GM19324 (cell line): ENCODE results near the gene ACY1.

Experiments used
- ATAC-seq: cut with Tn5 transposase; IDR thresholded peaks from one replicate; pipeline ENCODE4 v1.9.1; 2021; ENCODE audit warnings: mild to moderate bottlenecking, moderate library complexity; ENCODE audit not compliant: unreplicated experiment, low FRiP score

Gene ACY1

DNA sequence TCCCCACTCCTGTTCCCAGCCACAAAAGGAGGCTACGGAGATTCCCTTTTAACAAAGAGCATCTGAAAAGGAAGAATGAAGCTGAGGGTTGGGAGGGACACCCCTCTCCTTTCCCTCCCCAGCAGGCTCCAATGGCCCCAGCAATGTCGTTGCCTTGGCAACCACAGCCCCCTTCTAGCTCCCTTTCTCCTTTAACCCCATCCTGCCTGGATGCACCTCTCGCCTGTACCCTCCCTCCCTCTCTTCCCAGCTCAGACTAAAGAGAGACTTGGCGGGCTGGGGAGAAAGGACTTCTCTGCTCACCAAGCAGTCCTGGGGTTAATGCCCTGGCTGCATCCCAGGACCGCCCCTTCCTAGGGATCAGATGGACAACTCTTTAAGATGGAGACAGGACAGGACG, 19.4 kb downstream of the ACY1 start:
- ATAC-seq = no peak

DNA sequence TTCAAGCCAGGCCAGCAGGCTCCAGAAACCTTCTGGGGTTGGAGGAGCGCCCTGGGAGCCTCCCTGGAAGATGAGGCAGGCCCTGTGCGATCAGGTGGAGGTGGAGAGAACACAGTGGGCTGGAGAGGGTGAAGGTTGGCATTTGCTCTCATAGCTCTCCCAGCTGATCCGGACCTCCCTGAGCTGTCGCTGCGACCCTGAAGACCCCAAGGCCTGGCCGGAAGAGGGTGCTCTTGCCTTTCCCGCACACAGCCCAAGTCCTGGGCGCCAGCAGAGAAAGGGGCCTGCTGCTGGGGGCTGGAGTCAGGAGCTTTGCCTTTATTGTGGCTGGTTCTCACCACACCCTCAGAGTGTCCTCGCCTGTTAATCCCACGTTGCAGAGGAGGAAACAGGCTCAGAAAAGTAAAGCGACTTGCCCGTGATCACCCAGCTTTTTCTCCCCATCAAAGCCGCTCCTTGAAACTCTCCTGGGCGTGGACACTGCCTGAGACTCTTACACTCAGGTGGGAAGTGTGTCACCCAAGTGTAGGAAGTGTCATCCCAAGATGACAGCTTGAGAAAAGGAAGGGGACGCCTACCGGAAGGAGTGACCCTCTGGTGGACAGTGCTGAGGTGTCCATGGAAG, 20.9 kb downstream of the ACY1 start:
- ATAC-seq = no peak

DNA sequence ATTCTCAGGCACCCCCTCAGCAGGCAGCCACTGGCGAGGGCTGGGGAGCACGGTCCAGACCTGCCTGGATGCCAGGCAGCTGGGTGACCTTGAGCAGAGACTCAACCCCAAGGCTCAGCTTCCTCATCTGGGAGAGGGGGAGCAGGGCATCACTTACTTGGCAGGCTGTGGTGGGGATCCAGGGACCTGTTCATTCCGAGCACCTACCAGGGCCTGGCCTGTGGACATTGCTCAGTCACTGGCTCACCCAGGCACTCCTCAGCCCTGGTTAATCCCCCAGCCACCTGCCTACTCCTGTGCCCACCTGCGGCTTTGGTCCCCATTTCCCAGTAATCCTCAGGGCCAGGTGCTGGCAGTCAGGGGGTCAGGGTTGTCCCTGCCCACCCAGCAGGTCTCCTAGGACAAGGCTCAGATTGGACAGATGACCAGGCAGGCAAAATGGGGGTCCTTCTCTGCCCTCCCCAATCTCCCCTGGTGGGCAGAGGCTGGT, 21.6 kb downstream of the ACY1 start:
- ATAC-seq = no peak

DNA sequence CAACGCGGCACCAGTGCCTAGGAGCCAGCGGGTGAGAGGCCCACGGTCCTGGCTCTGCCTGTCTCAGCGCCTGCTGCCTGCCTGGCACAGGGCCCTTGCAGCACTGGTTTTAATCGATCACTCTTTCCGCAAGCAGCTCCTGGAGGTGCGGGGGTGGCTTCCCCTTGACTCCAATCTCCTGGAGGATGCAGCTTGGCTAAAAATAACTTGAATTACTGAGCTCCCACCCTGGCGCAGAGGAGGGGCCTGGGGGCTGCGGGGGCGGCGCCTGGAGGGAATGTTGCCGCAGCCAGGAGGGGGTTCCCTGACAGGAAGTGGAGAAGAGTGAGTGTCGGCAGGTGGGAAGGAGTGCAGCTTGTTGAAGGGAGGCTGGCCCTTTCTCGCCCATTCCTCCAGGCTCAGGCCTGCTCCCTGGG, 22.2 kb downstream of the ACY1 start:
- ATAC-seq = no peak

GRCh38 chr3:52006017-52006819, 22.9 kb downstream of the ACY1 start:
- ATAC-seq = no peak

GRCh38 chr3:52006820-52007133, 23.4 kb downstream of the ACY1 start:
- ATAC-seq = no peak

GRCh38 chr3:52007291-52007690, 24.0 kb downstream of the ACY1 start:
- ATAC-seq = no peak

DNA sequence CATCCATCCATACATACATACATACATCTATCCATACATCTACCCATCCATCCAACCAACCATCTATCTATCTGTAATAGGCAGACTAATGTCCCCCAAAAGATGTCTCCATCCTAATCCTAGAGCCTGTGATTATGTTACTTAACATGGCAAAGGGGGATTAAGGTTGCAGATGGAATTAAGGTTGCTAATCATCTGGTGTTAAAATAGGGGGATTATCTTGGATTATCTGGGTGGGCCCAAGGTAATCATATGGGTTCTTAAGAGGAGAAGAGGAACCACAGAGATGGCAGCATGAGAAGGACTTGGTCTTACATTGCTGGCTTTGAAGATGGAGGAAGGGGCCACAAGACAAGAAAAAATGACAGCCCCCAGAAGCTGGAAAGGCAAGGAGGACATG, 27.1 kb downstream of the ACY1 start:
- no peak for ATAC-seq

GRCh38 chr3:52012699-52013098, 29.4 kb downstream of the ACY1 start:
- ATAC-seq = no peak

GRCh38 chr3:52013802-52014598, 30.7 kb downstream of the ACY1 start:
- no peak for ATAC-seq

GRCh38 chr3:52014613-52015012, 31.3 kb downstream of the ACY1 start:
- ATAC-seq = no peak

DNA sequence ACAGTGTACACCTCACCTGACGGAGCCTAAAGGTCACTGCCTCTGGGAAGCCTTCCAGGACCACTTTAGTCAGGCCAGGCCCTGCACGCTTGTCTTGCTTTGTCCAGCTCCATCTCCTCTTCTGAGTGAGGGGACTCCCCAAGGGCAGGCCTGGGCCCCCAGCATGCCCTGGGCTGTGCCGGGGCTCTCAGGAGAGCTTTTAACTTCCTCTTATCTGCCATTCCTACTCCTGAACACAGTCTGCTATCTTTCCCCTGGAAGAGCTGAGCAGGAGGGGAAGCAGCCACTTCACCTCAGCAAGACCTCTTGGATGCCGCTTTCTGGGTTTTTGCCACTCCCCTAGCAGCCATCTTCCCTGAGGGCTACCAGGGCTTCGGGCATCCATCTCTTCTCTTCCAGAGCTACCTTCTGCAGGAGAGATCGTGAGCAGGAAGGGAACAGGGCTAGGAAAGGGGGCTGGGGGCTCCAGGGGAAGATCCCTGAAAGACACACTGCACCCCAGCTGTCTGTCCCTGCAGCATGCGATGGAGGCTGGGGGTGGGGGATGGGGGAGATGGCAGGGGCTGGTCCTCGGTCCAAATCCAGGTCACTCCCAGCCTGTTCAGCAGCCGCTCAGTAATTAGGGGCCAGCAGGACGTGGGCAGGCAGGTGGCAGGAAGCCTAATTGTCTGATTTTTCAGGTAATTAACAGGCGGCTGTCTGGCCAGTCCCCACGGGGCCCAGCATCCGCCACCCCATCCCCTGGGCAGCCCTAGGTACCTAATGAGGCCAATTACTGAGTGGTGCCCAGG, 32.3 kb downstream of the ACY1 start:
- no peak for ATAC-seq

- no peak for ATAC-seq
Observed at GRCh38 chr3:52017586-52017985, 34.3 kb downstream of the ACY1 start.

GRCh38 chr3:52018319-52019000, 35.1 kb downstream of the ACY1 start:
- ATAC-seq = no peak

DNA sequence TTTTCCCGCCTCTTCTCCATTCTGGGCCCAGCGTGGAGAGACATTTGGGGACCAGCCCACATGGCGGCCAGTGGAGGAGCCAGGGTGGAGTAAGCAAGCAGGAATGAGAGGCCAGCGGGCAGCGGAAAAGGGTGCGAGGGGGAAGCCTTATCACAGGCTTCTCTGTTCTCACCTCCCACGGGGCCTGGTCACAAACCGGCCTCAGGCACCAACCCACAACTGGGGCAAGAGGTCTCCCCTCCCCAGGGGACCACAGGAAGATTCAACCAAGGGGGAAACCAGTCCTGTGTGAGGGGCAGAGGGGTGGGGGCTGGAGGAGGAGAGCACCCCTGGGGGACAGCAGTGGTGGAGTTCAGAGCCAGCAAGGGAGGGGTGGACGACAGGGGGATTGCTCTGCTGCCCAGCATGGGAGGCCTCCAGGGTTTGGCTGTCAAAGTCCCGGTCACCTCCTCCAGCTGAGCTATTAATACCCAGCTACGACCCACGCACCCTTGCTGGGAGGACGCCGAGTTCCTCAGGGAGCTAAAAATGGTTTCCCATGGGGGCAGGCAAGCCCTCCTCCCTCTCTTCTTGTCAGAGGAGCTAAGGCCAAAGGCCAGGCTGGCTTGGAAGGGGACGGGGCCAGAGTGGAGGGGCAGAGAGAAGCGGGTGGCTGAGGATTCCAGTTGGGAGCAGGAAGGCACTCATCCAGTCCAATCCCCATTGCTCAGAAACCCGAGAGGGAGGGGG, 36.2 kb downstream of the ACY1 start:
- ATAC-seq = no peak

DNA sequence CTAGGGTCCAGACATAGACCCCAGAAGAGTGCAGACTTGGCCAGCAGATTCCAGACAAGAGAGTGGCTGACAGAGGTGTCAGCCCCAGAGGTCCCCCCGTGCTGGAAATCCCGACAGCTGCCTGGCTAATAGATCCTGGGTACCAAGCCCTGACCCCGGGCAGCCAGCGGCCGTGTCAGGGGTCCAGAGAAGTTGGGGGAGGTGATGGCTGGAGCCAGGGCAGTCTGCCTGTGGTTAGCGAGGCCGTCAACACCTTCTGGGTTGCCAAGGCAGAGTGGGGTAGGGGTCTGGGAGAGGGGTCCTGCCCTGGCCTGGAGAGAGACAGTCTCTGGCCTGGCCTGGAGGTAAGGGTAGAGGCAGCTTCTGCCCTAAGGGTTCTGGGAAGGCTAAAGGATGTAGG, 37.5 kb downstream of the ACY1 start:
- no peak for ATAC-seq

DNA sequence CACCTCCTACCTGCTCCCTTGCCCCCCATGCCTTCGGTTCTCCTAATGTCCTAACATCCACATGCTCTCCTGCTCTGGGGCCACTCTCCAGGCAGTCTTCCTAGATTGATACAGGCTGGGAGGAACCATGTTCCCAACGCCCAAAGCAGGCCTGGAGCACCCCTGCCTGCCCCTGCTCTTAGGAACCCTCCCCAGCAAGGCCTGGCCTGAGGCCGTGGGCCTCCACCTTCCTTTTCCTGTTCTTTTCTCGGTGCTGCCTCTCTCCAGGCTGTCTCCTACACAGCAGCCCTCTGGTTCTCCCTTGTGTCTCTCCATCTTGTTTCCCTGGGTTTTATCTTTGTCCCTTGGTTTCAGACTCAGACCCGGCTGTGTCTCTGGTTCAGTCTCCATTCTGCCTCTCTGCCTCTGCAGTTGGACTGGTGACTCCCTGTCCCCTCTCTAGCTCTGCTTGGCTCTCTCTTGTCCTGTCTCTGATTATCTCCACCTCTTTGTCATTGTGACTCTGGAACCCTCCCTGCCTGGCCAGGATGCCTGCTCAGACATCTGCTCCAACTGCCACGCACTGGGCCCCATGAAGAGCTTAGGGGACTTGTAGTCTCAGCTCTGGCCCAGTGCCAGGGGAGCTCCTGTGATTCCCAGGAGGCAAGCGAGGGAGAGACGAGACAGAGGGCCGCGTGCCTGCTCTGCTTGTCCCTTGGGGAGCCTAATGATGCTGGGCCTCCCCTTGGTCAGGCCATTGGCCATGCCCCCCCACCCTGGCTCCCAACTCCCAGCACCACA, 38.3 kb downstream of the ACY1 start:
- ATAC-seq = no peak

DNA sequence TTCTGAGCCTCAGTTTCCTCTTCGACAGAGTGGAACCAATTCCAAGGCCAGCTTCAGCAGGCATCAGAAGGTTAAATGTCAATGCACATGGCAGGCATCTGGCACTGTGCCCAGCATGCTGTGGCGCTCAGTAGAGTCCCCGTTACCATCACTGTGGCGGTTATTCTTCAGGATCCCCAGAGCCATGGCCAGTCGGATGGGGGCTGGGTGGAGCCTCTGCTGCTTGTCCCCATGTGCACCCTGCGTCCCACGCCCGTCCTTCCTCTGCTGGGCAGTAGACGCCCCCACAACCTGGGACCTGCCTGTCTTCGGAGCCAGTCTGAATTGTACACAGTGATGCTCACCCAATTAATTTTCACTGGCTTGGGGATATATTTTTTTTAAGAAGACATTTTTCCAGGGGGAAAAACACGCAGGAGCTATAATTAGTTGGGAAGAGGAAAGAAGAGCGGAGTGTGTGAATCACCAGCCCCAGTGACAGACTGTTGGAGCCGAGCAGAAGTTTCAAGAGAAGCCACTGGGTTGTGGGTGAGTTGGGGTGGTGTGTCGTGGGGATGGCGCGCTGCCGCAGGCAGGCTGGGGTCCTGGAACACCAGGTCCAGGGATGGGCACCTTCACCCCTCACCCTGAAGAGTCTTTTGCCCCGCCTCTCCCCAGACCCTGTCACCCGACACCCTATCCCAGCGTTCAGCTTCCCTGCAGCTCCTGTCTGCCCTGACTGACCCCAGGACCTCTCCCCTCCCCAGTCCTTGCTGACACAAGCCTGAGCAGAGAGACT, 39.2 kb downstream of the ACY1 start:
- no peak for ATAC-seq
